Mesenchymal stem cell (in vitro differentiated cells and primary cell): ENCODE results near the gene RIPK3. TPM values are rescaled to one million over a fixed set of nuclear protein-coding genes. Genes with fewer than 3 reads are reported as not detected.

Source experiments
- DNase-seq: peaks from one replicate; pipeline ENCODE4 v3.0.0-alpha.2; 2013
- H2AFZ ChIP-seq: one replicate; pipeline ENCODE4 v1.6.1; 2013; ENCODE audit warnings: low read depth, mild to moderate bottlenecking, control low read depth, inconsistent platforms, low read length, moderate library complexity
- H2AK5ac ChIP-seq: 2 replicates; pipeline ENCODE4 v1.6.1; 2013; ENCODE audit warnings: low read length, moderate library complexity, mild to moderate bottlenecking, inconsistent platforms; ENCODE audit not compliant: severe bottlenecking
- H2BK120ac ChIP-seq: one replicate; pipeline ENCODE4 v1.6.1; 2013; ENCODE audit warnings: low read depth, mild to moderate bottlenecking, inconsistent platforms, low read length, moderate library complexity
- H2BK12ac ChIP-seq, 2 experiments: one replicate each; pipeline ENCODE4 v1.6.1; 2013; ENCODE audit warnings: inconsistent platforms in 2 of 2, low read length in 2 of 2, mild to moderate bottlenecking in 2 of 2, moderate library complexity in 2 of 2, control low read depth in 1 of 2
- H2BK15ac ChIP-seq: one replicate; pipeline ENCODE4 v1.6.1; 2013; ENCODE audit warnings: mild to moderate bottlenecking, low read depth, inconsistent platforms; ENCODE audit not compliant: poor library complexity, severe bottlenecking
- H2BK5ac ChIP-seq: 2 replicates; pipeline ENCODE4 v1.6.1; 2013; ENCODE audit warnings: low read depth, mild to moderate bottlenecking, low read length, control low read depth, inconsistent platforms; ENCODE audit not compliant: poor library complexity, severe bottlenecking
- H3K14ac ChIP-seq, 2 experiments: one replicate each; pipeline ENCODE4 v1.6.1; 2013; ENCODE audit warnings: inconsistent platforms in 2 of 2, low read length in 2 of 2, control low read depth in 1 of 2, mild to moderate bottlenecking in 1 of 2, moderate library complexity in 1 of 2
- H3K18ac ChIP-seq, 2 experiments: one replicate each; pipeline ENCODE4 v1.6.1; 2013; ENCODE audit warnings: inconsistent platforms in 2 of 2, low read length in 2 of 2, control low read depth in 1 of 2, low read depth in 1 of 2, mild to moderate bottlenecking in 1 of 2
- H3K23ac ChIP-seq, 2 experiments: one replicate each; pipeline ENCODE4 v1.6.1; 2013; ENCODE audit warnings: inconsistent platforms in 2 of 2, low read length in 2 of 2, mild to moderate bottlenecking in 2 of 2, moderate library complexity in 2 of 2, control low read depth in 1 of 2
- H3K27ac ChIP-seq: 2 replicates; pipeline ENCODE4 v1.5.1; 2013; ENCODE audit warnings: mild to moderate bottlenecking, moderate library complexity, low read length, control low read depth, inconsistent platforms; ENCODE audit not compliant: poor library complexity, severe bottlenecking
- H3K27me3 ChIP-seq, 2 experiments: 2 replicates each; pipeline versions ENCODE4 v1.6.1 to v1.7.0; 2013; ENCODE audit warnings: low read length in 2 of 2, mild to moderate bottlenecking in 2 of 2, moderate library complexity in 2 of 2, control low read depth in 1 of 2, inconsistent platforms in 1 of 2; ENCODE audit not compliant: control insufficient read depth in 1 of 2, insufficient read depth in 1 of 2
- H3K36me3 ChIP-seq, 2 experiments: 2 replicates each; pipeline versions ENCODE4 v1.6.1 to v1.7.0; 2013; ENCODE audit warnings: low read length in 2 of 2, control low read depth in 1 of 2, inconsistent platforms in 1 of 2, low read depth in 1 of 2, mild to moderate bottlenecking in 1 of 2; ENCODE audit not compliant: insufficient read depth in 2 of 2, control insufficient read depth in 1 of 2
- H3K4ac ChIP-seq, 2 experiments: one replicate each; pipeline ENCODE4 v1.6.1; 2013; ENCODE audit warnings: inconsistent platforms in 2 of 2, low read length in 2 of 2, mild to moderate bottlenecking in 2 of 2, moderate library complexity in 2 of 2, control low read depth in 1 of 2, low read depth in 1 of 2
- H3K4me1 ChIP-seq: 2 replicates; pipeline ENCODE4 v1.6.1; 2013; ENCODE audit warnings: low read depth, low read length, control low read depth; ENCODE audit not compliant: control insufficient read depth, insufficient read depth
- H3K4me2 ChIP-seq: 2 replicates; pipeline ENCODE4 v1.6.1; 2013; ENCODE audit warnings: low read length, mild to moderate bottlenecking, inconsistent platforms; ENCODE audit not compliant: poor library complexity, severe bottlenecking
- H3K4me3 ChIP-seq, 2 experiments: 2 replicates each; pipeline versions ENCODE4 v1.5.1 to v1.7.0; 2013; ENCODE audit warnings: low read length in 2 of 2, mild to moderate bottlenecking in 2 of 2, control low read depth in 1 of 2, low read depth in 1 of 2; ENCODE audit not compliant: insufficient read depth in 1 of 2
- H3K79me1 ChIP-seq: replicated peaks from 2 replicates; pipeline ENCODE4 v1.6.1; 2013; ENCODE audit warnings: mild to moderate bottlenecking, control low read depth, low read length, inconsistent platforms; ENCODE audit not compliant: poor library complexity, severe bottlenecking
- H3K9ac ChIP-seq: 2 replicates; pipeline ENCODE4 v1.7.0; 2013; ENCODE audit warnings: mild to moderate bottlenecking, low read length, moderate library complexity
- H3K9me3 ChIP-seq: 2 replicates; pipeline ENCODE4 v1.7.0; 2013; ENCODE audit warnings: mild to moderate bottlenecking, low read length; ENCODE audit not compliant: control insufficient read depth
- H4K8ac ChIP-seq: one replicate; pipeline ENCODE4 v1.6.1; 2013; ENCODE audit warnings: inconsistent platforms, mild to moderate bottlenecking, low read length, moderate library complexity
- H4K91ac ChIP-seq: one replicate; pipeline ENCODE4 v1.6.1; 2013; ENCODE audit warnings: mild to moderate bottlenecking, low read length, inconsistent platforms
- WGBS: methylation state at CpG from one replicate; pipeline ENCODE4 v1.1.7; 2013; ENCODE audit warnings: mixed read lengths; 5-methylcytosine and 5-hydroxymethylcytosine counted together
- polyA plus RNA-seq, 2 experiments: library from polyadenylated mRNA; stranded (reverse); fragments of 200-250 nt; gene quantifications; one replicate each; pipeline ENCODE4 v1.2.3, GENCODE V29; 2013

Gene RIPK3
- 3.3 TPM for polyA plus RNA-seq (2013, experiment 1 of 2)
- 2.8 TPM for polyA plus RNA-seq (2013, experiment 2 of 2)

DNA sequence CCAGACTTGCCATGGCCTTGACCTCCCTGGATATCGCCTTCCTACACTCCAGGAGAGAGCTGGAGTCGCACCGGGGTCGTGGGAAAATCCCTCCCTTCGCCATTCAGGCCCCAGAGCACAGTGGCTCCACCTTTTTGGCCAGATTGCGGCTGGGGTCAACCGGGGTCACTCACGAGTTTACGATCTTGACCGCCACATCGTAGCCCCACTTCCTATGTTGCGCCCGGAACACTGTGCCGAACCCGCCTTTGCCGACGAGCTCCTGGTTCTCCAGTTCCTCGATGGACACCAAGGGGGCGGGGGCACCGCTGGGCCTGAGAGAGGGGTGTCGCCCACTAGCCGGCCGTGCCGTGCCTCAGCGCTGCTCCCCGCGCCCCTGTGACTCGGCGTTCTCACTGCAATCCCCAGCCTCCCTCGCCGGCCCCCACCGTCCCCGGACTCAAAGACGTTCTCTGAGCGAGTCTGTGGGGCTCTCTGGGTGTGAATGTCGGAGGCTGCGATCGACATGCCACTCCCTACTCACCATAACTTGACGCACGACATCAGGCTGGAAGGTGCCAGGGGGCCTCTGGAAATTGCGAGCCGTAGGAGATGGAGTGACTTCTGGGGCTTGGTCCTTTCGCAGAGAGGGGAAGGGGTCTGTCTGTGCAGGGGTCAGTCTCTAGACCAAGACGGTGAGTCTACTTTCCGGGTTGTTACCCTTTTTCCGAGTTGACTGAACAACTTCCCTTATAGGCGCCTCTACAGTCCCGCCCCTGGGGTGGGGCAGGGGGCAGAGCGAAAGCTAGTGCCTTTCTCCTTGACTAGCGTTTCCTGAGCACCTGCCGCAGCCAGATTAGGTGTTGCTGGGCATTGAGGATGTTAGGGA lies at the start of gene RIPK3:
Gene RIPK3 (minus strand): TSS at position 708 of the 868 bp plus-strand sequence. CDS start 165 bp downstream, at position 543.
- 9% methylated on average over 38 of the region's 51 CpGs for WGBS
- peak within 1 kb of the TSS; percentile 73 for H4K8ac ChIP-seq
- H3K4me2 ChIP-seq: peak within 1 kb of the TSS; percentile 83
- H3K9me3 ChIP-seq: no peaks in the 10 kb centered on the region
- peak within 1 kb of the TSS in 1 of 2 experiments; percentile 82 for H3K18ac ChIP-seq
- H3K27me3 ChIP-seq: peaks cover 29 to 58% of the 10 kb centered on the region in 2 experiments
- H3K79me1 ChIP-seq: no peaks in the 10 kb centered on the region
- peak; percentile 20 for DNase-seq
- H3K4me1 ChIP-seq: peaks cover 26% of the 10 kb centered on the region
- no peak within 1 kb of the TSS for H4K91ac ChIP-seq
- H2BK5ac ChIP-seq: no peak within 1 kb of the TSS
- peak within 1 kb of the TSS in 1 of 2 experiments; percentile 56 for H3K14ac ChIP-seq
- peaks cover 4 to 18% of the 10 kb centered on the region in 2 experiments for H3K36me3 ChIP-seq
- no peak within 1 kb of the TSS for H3K27ac ChIP-seq
- H2BK120ac ChIP-seq: no peak within 1 kb of the TSS
- H3K4ac ChIP-seq: no peak within 1 kb of the TSS
- peak within 1 kb of the TSS; percentile 52 to 91 for H3K4me3 ChIP-seq
- peak within 1 kb of the TSS; percentile 81 for H3K9ac ChIP-seq
- H2AK5ac ChIP-seq: no peak within 1 kb of the TSS
- H3K23ac ChIP-seq: peak within 1 kb of the TSS in 1 of 2 experiments; percentile 85
- H2BK12ac ChIP-seq: peak within 1 kb of the TSS in 1 of 2 experiments; percentile 43
- peak within 1 kb of the TSS; percentile 30 for H2AFZ ChIP-seq
- no peak within 1 kb of the TSS for H2BK15ac ChIP-seq

- Histone ChIP-seq H3K79me1 (no peaks in the 10 kb centered on the region), H2BK120ac (no peak overlapping the region), H2AFZ (no peak overlapping the region), H2BK5ac (no peak overlapping the region), H3K9me3 (no peaks in the 10 kb centered on the region), H3K14ac (no peak overlapping the region), H3K4me2 (no peak overlapping the region), H4K8ac (no peak overlapping the region), H3K27ac (no peak overlapping the region), H3K36me3 (no peaks in the 10 kb centered on the region), H4K91ac (no peak overlapping the region), H3K18ac (peak overlapping the region in 1 of 2 experiments; percentile 3), H3K23ac (no peak overlapping the region), H2AK5ac (no peak overlapping the region), H3K4me1 (peaks cover 5% of the 10 kb centered on the region), H2BK12ac (no peak overlapping the region), H3K4ac (no peak overlapping the region), H3K27me3 (peaks cover 0 to 32% of the 10 kb centered on the region in 2 experiments), H3K4me3 (no peak overlapping the region), H2BK15ac (no peak overlapping the region), H3K9ac (no peak overlapping the region)
- 48% methylated on average over 9 of the region's 11 CpGs for WGBS
- DNase-seq: peak; percentile 44
These were observed 49.5 kb upstream of the RIPK3 start for GRCh38 chr14:24389226-24389848.

- no peak overlapping the region for H3K23ac ChIP-seq
- no peak overlapping the region for H3K18ac ChIP-seq
These were observed 48.8 kb upstream of the RIPK3 start for GRCh38 chr14:24388474-24389179.

More at GRCh38 chr14:24388474-24389179, 48.8 kb upstream of the RIPK3 start:
- peaks cover 5% of the 10 kb centered on the region for H3K4me1 ChIP-seq
- WGBS: 90% methylated on average over 2 of the region's 2 CpGs
- no peaks in the 10 kb centered on the region for H3K9me3 ChIP-seq
- H4K91ac ChIP-seq: no peak overlapping the region
- no peak overlapping the region for H3K9ac ChIP-seq
- no peak overlapping the region for H3K4me2 ChIP-seq
- no peak overlapping the region for H2BK12ac ChIP-seq
- no peak overlapping the region for H3K27ac ChIP-seq
- no peak for DNase-seq
- no peak overlapping the region for H2BK15ac ChIP-seq
- H2BK120ac ChIP-seq: no peak overlapping the region
- no peak overlapping the region for H2AK5ac ChIP-seq
- no peak overlapping the region for H3K4me3 ChIP-seq
- no peak overlapping the region for H3K4ac ChIP-seq
- peaks cover 0 to 37% of the 10 kb centered on the region in 2 experiments for H3K27me3 ChIP-seq
- no peak overlapping the region for H2BK5ac ChIP-seq
- no peaks in the 10 kb centered on the region for H3K36me3 ChIP-seq
- no peak overlapping the region for H2AFZ ChIP-seq
- no peak overlapping the region for H4K8ac ChIP-seq
- H3K79me1 ChIP-seq: no peaks in the 10 kb centered on the region
- no peak overlapping the region for H3K14ac ChIP-seq
